MM.1S (cell line): Measurements from ENCODE around the gene NEDD4L.

Experiments
- EZH2 ChIP-seq: fragments of 300-600 bp; sonication (generic); optimal IDR thresholded peaks from 2 replicates; pipeline ENCODE3; 2017; ENCODE audit warnings: low read depth, mild to moderate bottlenecking, antibody characterized with exemption, low read length, mixed read lengths
- EZH2phosphoT487 ChIP-seq: fragments of 300-600 bp; sonication (generic); IDR thresholded peaks from 2 replicates; pipeline ENCODE4 v1.6.1; 2018; ENCODE audit warnings: antibody characterized with exemption, low read length
- TF ChIP-seq, protein P1 (sequence below): fragments of 300-600 bp; sonication (generic); IDR thresholded peaks from 2 replicates; pipeline ENCODE4 v1.5.1; 2016; ENCODE audit warnings: antibody characterized with exemption, low read length, mixed read lengths

DNA sequence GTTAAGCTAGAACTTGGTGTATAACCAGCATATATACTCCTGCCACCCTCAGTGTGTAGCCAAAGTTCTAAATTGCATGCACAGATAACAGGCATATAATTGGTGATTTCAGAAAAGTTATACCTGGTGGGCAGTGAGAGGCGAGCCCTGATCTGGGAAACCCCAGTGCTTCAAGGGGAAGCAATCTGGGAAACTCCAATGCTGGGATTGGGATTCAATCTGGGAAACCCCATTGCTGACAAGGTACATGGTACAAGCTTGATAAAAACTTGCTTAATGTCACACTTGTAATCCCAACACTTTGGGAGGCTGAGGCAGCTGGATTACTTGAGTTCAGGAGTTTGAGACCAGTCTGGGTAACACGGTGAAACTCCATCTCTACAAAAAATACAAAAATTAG is 147.6 kb downstream of the NEDD4L start:
- TF ChIP-seq, protein P1, sequence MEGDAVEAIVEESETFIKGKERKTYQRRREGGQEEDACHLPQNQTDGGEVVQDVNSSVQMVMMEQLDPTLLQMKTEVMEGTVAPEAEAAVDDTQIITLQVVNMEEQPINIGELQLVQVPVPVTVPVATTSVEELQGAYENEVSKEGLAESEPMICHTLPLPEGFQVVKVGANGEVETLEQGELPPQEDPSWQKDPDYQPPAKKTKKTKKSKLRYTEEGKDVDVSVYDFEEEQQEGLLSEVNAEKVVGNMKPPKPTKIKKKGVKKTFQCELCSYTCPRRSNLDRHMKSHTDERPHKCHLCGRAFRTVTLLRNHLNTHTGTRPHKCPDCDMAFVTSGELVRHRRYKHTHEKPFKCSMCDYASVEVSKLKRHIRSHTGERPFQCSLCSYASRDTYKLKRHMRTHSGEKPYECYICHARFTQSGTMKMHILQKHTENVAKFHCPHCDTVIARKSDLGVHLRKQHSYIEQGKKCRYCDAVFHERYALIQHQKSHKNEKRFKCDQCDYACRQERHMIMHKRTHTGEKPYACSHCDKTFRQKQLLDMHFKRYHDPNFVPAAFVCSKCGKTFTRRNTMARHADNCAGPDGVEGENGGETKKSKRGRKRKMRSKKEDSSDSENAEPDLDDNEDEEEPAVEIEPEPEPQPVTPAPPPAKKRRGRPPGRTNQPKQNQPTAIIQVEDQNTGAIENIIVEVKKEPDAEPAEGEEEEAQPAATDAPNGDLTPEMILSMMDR: no peak
- TF ChIP-seq EZH2 (no peak), EZH2phosphoT487 (no peak)
